Measurements from ENCODE around the gene LIPC. TPM values are rescaled to one million over a fixed set of nuclear protein-coding genes. Genes with fewer than 3 reads are reported as not detected.

LIPC gene
- total and polyA plus RNA-seq, 10 of the 15 experiments (the other 5 are each of a cell fraction or from before 2014, with no cell fraction given), result 0.06 to 0.31 (median 0.16) TPM; not detected in 1

DNA sequence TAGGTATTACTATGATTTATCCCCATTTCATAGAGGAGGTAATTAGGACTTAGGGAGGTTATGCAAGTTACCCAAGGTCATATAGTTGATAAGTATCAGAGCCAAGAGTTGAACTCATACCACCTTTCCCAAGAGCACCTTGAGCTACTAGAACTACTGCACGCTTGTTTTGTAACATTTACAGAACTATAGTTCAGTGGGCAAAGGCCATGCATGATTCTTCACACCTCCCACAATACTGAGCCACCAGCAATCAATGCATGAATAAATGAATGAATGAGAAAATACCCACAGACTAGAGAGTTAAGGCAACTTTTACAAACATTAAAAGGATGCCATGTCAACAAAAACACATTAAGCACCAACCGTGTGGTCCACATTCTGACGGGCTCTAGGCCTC, 46.8 kb downstream of the LIPC start (continued):
- TF ChIP-seq, protein P1, sequence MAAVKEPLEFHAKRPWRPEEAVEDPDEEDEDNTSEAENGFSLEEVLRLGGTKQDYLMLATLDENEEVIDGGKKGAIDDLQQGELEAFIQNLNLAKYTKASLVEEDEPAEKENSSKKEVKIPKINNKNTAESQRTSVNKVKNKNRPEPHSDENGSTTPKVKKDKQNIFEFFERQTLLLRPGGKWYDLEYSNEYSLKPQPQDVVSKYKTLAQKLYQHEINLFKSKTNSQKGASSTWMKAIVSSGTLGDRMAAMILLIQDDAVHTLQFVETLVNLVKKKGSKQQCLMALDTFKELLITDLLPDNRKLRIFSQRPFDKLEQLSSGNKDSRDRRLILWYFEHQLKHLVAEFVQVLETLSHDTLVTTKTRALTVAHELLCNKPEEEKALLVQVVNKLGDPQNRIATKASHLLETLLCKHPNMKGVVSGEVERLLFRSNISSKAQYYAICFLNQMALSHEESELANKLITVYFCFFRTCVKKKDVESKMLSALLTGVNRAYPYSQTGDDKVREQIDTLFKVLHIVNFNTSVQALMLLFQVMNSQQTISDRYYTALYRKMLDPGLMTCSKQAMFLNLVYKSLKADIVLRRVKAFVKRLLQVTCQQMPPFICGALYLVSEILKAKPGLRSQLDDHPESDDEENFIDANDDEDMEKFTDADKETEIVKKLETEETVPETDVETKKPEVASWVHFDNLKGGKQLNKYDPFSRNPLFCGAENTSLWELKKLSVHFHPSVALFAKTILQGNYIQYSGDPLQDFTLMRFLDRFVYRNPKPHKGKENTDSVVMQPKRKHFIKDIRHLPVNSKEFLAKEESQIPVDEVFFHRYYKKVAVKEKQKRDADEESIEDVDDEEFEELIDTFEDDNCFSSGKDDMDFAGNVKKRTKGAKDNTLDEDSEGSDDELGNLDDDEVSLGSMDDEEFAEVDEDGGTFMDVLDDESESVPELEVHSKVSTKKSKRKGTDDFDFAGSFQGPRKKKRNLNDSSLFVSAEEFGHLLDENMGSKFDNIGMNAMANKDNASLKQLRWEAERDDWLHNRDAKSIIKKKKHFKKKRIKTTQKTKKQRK (IDR thresholded peaks at IDR 0.05; ENCODE audit: low read depth, low read length), result no peak
- TF ChIP-seq, protein P2, sequence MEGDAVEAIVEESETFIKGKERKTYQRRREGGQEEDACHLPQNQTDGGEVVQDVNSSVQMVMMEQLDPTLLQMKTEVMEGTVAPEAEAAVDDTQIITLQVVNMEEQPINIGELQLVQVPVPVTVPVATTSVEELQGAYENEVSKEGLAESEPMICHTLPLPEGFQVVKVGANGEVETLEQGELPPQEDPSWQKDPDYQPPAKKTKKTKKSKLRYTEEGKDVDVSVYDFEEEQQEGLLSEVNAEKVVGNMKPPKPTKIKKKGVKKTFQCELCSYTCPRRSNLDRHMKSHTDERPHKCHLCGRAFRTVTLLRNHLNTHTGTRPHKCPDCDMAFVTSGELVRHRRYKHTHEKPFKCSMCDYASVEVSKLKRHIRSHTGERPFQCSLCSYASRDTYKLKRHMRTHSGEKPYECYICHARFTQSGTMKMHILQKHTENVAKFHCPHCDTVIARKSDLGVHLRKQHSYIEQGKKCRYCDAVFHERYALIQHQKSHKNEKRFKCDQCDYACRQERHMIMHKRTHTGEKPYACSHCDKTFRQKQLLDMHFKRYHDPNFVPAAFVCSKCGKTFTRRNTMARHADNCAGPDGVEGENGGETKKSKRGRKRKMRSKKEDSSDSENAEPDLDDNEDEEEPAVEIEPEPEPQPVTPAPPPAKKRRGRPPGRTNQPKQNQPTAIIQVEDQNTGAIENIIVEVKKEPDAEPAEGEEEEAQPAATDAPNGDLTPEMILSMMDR (IDR thresholded peaks at IDR 0.05 in 2 of 3, conservative IDR thresholded peaks at IDR 0.05 in 1 of 3; ENCODE audit: control insufficient read depth in 2 of 3, extremely low read depth in 1 of 3, insufficient read depth in 1 of 3, low read depth in 3 of 3, low read length in 3 of 3), result no peak
- no peak for TF ChIP-seq ESRRA (IDR thresholded peaks at IDR 0.05; ENCODE audit: low read length)

DNA sequence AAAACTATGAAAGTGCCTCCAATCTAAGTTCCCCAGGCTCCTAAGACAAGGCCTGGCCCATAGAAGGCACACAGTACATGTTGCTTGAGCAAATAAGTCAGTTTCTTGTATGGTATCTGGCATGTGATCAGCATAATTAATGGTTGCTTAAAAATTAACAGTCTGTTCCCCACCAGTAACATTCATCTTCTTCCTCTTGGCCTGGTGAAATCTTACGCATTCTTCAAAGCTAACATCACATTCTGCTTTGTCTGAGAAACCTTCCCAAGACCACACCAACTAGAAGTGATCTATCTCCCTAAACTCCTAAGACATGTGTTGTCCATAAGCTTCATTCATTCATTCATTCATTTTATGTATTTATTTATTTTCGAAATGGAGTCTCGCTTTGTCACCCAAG, 48.1 kb downstream of the LIPC start:
- in situ Hi-C loops (cut with MboI) (no loop called here), intact Hi-C loops (cut with micrococcal nuclease; ENCODE audit: unreplicated experiment) (no loop called here)
- ChIA-PET SMC1A (ENCODE audit: uncharacterized antibody, unreplicated experiment) (interaction anchor here (0.8 to 1.1 kb wide), 2 partner anchors 8 to 22 kb away, joined by 3 read pairs; no protein-coding TSS in a partner anchor), RAD21 (ENCODE audit: unreplicated experiment) (no interaction called here), POLR2A (no interaction called here), CTCF (interaction anchor here (0.9 to 1.4 kb wide), 2 partner anchors 17 to 27 kb away, joined by 3 read pairs; no protein-coding TSS in a partner anchor)
- Histone ChIP-seq H3K27ac (ENCODE audit: control insufficient read depth, insufficient read depth) (no peak overlapping the region), H2AFZ (ENCODE audit: control insufficient read depth, low read depth, low read length) (no peak overlapping the region), H4K20me1 (ENCODE audit: control insufficient read depth, insufficient read depth) (no peaks in the 10 kb centered on the region), H3K4me1 (ENCODE audit: control insufficient read depth, insufficient read depth, low read length) (peaks cover 19% of the 10 kb centered on the region), H3K36me3 (ENCODE audit: control insufficient read depth in 2 of 2, insufficient read depth in 2 of 2, low read length in 1 of 2) (no peaks in the 10 kb centered on the region), H3K79me2 (ENCODE audit: control insufficient read depth, insufficient read depth, low read length) (no peaks in the 10 kb centered on the region), H3K4me3 (no peak overlapping the region), H3K27me3 (replicated peaks in 1 of 2; ENCODE audit: control insufficient read depth in 2 of 2, insufficient read depth in 2 of 2, low read length in 1 of 2) (no peaks in the 10 kb centered on the region), H3K9ac (ENCODE audit: control insufficient read depth, insufficient read depth, low read length) (no peak overlapping the region), H3K4me2 (ENCODE audit: control insufficient read depth, insufficient read depth) (no peak overlapping the region), H3K9me3 (replicated peaks; ENCODE audit: control insufficient read depth, insufficient read depth, low read length) (no peaks in the 10 kb centered on the region)
- no peak for DNase-seq (ENCODE audit: low read depth, low spot score)
- WGBS (ENCODE audit: insufficient coverage, insufficient replicate concordance, low lambda C conversion rate, missing lambda C conversion rate), result 93% methylated on average over 3 of the region's 3 CpGs
- no peak for ATAC-seq
- BruUV-seq (replicated peaks), result no TSS peak
- no peak for FAIRE-seq
- no peak for TF ChIP-seq TCF3 (IDR thresholded peaks at IDR 0.05; ENCODE audit: borderline replicate concordance, insufficient read depth, low read depth, low read length)
- TF ChIP-seq HDAC6 (IDR thresholded peaks at IDR 0.05; ENCODE audit: unreplicated experiment), result no peak
- TF ChIP-seq, protein P3, sequence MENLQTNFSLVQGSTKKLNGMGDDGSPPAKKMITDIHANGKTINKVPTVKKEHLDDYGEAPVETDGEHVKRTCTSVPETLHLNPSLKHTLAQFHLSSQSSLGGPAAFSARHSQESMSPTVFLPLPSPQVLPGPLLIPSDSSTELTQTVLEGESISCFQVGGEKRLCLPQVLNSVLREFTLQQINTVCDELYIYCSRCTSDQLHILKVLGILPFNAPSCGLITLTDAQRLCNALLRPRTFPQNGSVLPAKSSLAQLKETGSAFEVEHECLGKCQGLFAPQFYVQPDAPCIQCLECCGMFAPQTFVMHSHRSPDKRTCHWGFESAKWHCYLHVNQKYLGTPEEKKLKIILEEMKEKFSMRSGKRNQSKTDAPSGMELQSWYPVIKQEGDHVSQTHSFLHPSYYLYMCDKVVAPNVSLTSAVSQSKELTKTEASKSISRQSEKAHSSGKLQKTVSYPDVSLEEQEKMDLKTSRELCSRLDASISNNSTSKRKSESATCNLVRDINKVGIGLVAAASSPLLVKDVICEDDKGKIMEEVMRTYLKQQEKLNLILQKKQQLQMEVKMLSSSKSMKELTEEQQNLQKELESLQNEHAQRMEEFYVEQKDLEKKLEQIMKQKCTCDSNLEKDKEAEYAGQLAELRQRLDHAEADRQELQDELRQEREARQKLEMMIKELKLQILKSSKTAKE (IDR thresholded peaks at IDR 0.05; ENCODE audit: low read depth, poor library complexity, severe bottlenecking), result no peak
- no peak for TF ChIP-seq GABPA (IDR thresholded peaks at IDR 0.05; ENCODE audit: low read depth)
- TF ChIP-seq CHD4 (IDR thresholded peaks at IDR 0.05), result no peak
- no peak for TF ChIP-seq HDAC2 (IDR thresholded peaks at IDR 0.05)
- no peak for TF ChIP-seq CBX3 (IDR thresholded peaks at IDR 0.05; ENCODE audit: borderline replicate concordance, low read depth)
- TF ChIP-seq, protein P4, sequence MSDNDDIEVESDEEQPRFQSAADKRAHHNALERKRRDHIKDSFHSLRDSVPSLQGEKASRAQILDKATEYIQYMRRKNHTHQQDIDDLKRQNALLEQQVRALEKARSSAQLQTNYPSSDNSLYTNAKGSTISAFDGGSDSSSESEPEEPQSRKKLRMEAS (IDR thresholded peaks at IDR 0.05; ENCODE audit: low read depth, low read length), result no peak
- TF ChIP-seq POLR2A (IDR thresholded peaks at IDR 0.05; ENCODE audit: low read depth, low read length), result no peak
- TF ChIP-seq ZNF207 (IDR thresholded peaks at IDR 0.05; ENCODE audit: borderline replicate concordance), result no peak
- TF ChIP-seq BACH1 (IDR thresholded peaks at IDR 0.05; ENCODE audit: borderline replicate concordance), result no peak
- no peak for TF ChIP-seq SMAD5 (IDR thresholded peaks at IDR 0.05; ENCODE audit: low read depth)
- TF ChIP-seq RFX5 (IDR thresholded peaks at IDR 0.05; ENCODE audit: low read depth, low read length), result no peak

All from GM12878 (cell line).